TTC549 (cell line): ENCODE results near the gene REXO4.

Experiments used
- FAIRE-seq: peaks from 2 replicates; lab custom pipeline; 2012; peaks lifted over from hg19 to GRCh38; lab: Jason Lieb, UNC

REXO4 gene

GRCh38 chr9:133367221-133367620, 50.6 kb downstream of the REXO4 start:
- FAIRE-seq = no peak

- FAIRE-seq = no peak
Observed at GRCh38 chr9:133366435-133366834, 51.4 kb downstream of the REXO4 start.

GRCh38 chr9:133362359-133363044, 55.3 kb downstream of the REXO4 start:
- FAIRE-seq = no peak

DNA sequence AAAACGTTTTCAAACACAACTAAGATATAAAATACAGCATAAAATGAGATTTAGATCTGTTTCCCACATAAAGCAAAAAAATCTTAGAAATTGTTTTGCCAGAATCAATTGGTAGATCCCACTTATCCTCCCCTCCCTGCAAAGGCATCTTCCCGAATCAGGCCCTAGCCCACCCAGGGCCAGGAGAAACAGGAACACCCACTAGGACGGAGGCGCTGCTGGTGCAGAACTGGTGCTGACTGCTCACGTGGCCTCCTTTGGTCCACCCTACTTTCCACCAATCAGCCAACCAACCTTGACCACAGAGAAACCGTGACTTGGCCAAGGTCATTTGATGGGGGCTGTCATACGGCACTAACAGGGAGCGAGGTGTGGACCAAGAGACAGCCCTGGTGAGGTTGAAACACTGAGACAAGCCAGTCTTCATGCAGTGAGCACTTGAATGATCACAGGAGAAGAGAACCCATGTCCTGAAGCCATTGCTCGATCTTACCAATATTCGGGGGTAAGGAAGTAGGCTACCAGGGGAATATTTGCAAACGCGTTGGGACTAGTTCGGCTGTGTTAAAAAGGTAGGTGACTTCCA, 56.2 kb downstream of the REXO4 start:
- no peak for FAIRE-seq

- FAIRE-seq = no peak
Observed at GRCh38 chr9:133360400-133361393, 57.1 kb downstream of the REXO4 start.

GRCh38 chr9:133359399-133360175, 58.2 kb downstream of the REXO4 start:
- FAIRE-seq = no peak

DNA sequence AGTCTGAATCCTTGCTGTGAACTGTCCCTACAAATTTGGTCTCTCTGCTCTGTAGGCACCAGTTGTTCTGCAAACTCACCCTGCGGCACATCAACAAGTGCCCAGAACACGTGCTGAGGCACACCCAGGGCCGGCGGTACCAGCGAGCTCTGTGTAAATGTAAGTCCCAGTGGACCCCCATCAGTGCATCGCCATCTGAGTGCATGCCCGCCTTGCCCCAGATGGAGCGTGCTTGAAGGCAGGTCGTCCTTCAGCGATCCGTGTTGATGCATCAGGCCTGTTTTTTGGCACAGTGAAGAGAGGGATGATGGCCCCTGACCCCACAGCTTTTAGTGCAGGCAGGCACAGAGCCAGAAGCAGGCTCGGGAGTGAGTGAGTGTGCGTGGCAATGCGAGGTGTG, 60.2 kb downstream of the REXO4 start:
- FAIRE-seq = no peak

- no peak for FAIRE-seq
Observed at GRCh38 chr9:133356391-133357091, 61.3 kb downstream of the REXO4 start, which contains the start of the genes SURF1 and SURF2. Gene SURF1 (minus strand): TSS chr9:133356487. CDS start chr9:133356453, 34 bp downstream. Gene SURF2 (plus strand): TSS chr9:133356550. CDS start chr9:133356593, 43 bp downstream.
